Measurements from ENCODE around the gene KRTAP5-9. TPM values are rescaled to one million over a fixed set of nuclear protein-coding genes. Genes with fewer than 3 reads are reported as not detected.
"Not testable (repeated sequence)": the region's sequence is repeated elsewhere in the genome, so short reads cannot be mapped to it uniquely, and the experiment has no call there.

The KRTAP5-9 gene
- total and polyA plus RNA-seq, 2 donors, result 0.48 TPM; not detected in 1

DNA sequence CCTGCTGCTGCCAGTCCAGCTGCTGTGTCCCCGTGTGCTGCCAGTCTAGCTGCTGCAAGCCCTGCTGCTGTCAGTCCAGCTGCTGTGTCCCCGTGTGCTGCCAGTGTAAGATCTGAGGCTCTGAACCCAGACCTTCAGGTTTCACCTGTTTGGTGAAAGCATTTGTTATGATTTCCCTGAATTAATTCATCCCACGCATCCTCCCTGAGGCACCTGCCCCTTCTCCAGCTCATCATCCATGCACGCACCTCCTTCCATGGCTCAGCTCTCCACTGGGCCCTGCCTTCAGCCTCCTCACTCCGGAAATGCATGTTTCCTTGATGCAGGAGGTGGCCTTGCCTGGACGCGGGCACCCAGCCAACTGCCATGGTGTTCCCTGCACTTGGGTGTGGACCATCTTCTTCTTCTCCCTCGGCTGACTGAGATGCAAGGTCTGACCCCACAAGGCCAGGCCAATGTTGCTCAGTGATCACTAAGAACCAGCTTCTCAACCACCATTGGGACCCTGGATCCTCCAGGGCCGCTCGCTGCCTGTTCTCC is 17.9 kb downstream of the KRTAP5-9 start:
- DNase-seq (ENCODE audit: low read depth in 6 of 9, low spot score in 9 of 9), result no peak
- WGBS, result 83% methylated on average over 10 of the region's 10 CpGs
- H3K36me3 ChIP-seq (ENCODE audit: control insufficient read depth in 2 of 2, insufficient read depth in 2 of 2, low read length in 1 of 2), result no peaks in the 10 kb centered on the region

DNA sequence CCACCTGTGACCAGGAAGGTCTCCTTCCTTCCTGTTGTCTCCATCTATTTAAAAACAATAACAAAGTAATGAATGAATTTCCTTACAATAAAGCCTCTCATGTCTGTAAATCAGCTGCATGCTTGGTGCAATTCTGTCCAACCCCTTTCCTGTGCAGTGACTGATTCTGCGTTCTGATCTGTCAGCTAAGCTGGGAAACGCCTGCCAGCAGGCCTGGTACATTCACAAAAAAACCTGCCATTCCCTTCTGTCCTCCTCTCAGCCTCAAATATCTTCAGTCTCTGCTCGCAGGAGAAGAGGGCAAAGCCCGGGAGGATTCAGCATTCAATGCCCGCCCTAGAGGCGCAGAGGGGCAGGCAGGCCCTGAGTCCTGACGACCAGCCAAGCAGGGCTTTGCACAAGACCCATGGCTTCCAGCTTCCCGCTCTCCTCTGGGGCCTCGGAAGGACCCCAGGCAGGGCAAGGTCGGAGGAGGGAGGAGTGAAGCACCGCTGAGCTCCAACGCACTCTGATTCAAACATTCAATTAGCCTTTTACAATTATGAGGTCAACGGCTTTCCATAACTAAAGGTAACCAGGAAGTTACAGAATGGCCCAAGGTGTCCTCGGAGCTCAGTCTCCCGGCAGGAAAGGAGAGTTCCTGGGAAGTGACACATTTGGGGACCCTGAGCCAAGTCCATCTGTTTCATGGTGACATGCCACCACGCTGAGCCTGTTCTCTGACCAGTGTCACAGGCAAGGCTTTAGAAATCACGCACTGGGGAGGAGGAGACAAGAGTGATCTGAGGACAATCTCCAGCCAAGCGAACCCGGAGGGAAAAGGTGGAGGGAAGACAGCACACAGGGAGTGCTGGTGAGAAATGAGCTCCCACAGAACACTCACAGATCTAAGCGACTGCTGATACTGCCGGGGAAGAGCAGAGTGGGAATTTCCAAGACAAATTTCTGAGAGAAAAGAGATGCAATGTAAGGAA is 18.7 kb downstream of the KRTAP5-9 start:
- not testable (repeated sequence) for H3K9me3 ChIP-seq (ENCODE audit: control insufficient read depth in 2 of 2, insufficient read depth in 1 of 2, low read length in 1 of 2); H3K4me3 ChIP-seq (ENCODE audit: low read length in 2 of 2); H3K27ac ChIP-seq (ENCODE audit: low read depth in 1 of 2, low read length in 1 of 2); DNase-seq (ENCODE audit: low read depth in 6 of 9, low spot score in 9 of 9); H3K36me3 ChIP-seq (ENCODE audit: control insufficient read depth in 2 of 2, insufficient read depth in 2 of 2, low read length in 1 of 2); H3K4me1 ChIP-seq (ENCODE audit: control insufficient read depth in 2 of 2, insufficient read depth in 2 of 2, low read length in 2 of 2)
- WGBS, result 89% methylated on average over 20 of the region's 21 CpGs
- peaks cover 0 to 15% of the 10 kb centered on the region in 2 donors for H3K27me3 ChIP-seq (ENCODE audit: control insufficient read depth in 2 of 2, insufficient read depth in 1 of 2, low read length in 1 of 2)

More for the DNA sequence above, 17.9 kb downstream of the KRTAP5-9 start:
- Histone ChIP-seq H3K9me3 (ENCODE audit: control insufficient read depth in 2 of 2, insufficient read depth in 1 of 2, low read length in 1 of 2) (no peaks in the 10 kb centered on the region), H3K27me3 (ENCODE audit: control insufficient read depth in 2 of 2, insufficient read depth in 1 of 2, low read length in 1 of 2) (peaks cover 0 to 13% of the 10 kb centered on the region in 2 donors), H3K27ac (ENCODE audit: low read depth in 1 of 2, low read length in 1 of 2) (no peak overlapping the region), H3K4me1 (ENCODE audit: control insufficient read depth in 2 of 2, insufficient read depth in 2 of 2, low read length in 2 of 2) (no peaks in the 10 kb centered on the region), H3K4me3 (ENCODE audit: low read length in 2 of 2) (no peak overlapping the region)

DNA sequence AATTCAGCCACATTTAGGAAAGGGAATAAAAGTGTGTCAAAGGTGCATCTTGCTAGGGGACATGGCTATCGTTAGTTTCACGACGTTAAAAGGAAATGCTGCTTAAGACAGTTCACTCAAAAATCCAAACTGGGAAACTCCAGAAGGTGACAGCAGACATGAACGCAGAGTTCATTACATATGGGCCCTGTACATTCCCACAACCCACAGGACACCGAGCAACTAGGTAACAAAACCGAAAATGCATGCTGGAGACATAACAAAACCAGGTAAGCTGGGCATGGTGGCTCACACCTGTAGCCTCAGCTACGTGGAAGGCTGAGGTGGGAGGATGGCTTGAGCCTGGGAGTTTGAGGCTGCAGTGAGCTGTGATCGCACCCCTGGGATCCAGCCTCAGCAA is 19.4 kb downstream of the KRTAP5-9 start:
- H3K27ac ChIP-seq (ENCODE audit: low read depth in 1 of 2, low read length in 1 of 2); H3K4me1 ChIP-seq (ENCODE audit: control insufficient read depth in 2 of 2, insufficient read depth in 2 of 2, low read length in 2 of 2): not testable (repeated sequence)
- WGBS, result 92% methylated on average over 8 of the region's 8 CpGs

DNA sequence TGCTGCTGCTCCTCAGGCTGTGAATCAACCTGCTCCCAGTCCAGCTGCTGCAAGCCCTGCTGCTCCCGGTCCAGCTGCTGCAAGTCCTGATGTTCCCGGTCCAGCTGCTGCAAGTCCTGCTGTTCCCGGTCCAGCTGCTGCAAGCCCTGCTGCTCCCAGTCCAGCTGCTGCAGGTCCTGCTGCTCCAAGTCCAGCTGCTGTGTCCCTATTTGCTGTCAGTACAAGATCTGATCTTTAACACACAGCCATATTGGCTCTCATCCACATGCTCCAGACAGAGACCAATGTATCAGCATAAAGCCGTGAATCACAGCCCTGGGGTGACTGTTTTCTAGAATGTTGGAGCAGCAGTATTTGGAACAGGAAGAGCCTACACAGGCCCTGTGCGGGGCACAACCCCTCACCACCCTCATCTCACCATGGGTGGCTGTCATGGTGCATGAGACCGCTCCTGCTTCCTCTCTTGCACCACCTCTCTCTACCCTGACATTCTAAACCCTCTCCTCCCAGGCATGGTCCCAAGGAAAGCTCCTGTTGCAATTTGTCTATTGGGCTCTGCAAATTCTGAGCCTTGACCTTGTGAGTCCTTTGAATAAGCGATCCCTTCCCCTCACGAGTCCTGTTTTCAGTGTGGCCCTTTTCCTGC is 20.6 kb downstream of the KRTAP5-9 start:
- DNase-seq (ENCODE audit: low read depth in 6 of 9, low spot score in 9 of 9), result no peak
- H3K27me3 ChIP-seq (ENCODE audit: control insufficient read depth in 2 of 2, insufficient read depth in 1 of 2, low read length in 1 of 2), result peaks cover 0 to 9% of the 10 kb centered on the region in 2 donors
- H3K27ac ChIP-seq (ENCODE audit: low read depth in 1 of 2, low read length in 1 of 2), result no peak overlapping the region
- 87% methylated on average over 8 of the region's 8 CpGs for WGBS
- H3K4me1 ChIP-seq (ENCODE audit: control insufficient read depth in 2 of 2, insufficient read depth in 2 of 2, low read length in 2 of 2), result no peaks in the 10 kb centered on the region
- no peaks in the 10 kb centered on the region for H3K36me3 ChIP-seq (ENCODE audit: control insufficient read depth in 2 of 2, insufficient read depth in 2 of 2, low read length in 1 of 2)
- H3K4me3 ChIP-seq (ENCODE audit: low read length in 2 of 2), result no peak overlapping the region
- no peaks in the 10 kb centered on the region for H3K9me3 ChIP-seq (ENCODE audit: control insufficient read depth in 2 of 2, insufficient read depth in 1 of 2, low read length in 1 of 2)

More for the DNA sequence above, 19.4 kb downstream of the KRTAP5-9 start:
- DNase-seq (ENCODE audit: low read depth in 6 of 9, low spot score in 9 of 9); H3K36me3 ChIP-seq (ENCODE audit: control insufficient read depth in 2 of 2, insufficient read depth in 2 of 2, low read length in 1 of 2); H3K9me3 ChIP-seq (ENCODE audit: control insufficient read depth in 2 of 2, insufficient read depth in 1 of 2, low read length in 1 of 2); H3K4me3 ChIP-seq (ENCODE audit: low read length in 2 of 2): not testable (repeated sequence)
- H3K27me3 ChIP-seq (ENCODE audit: control insufficient read depth in 2 of 2, insufficient read depth in 1 of 2, low read length in 1 of 2), result peaks cover 0 to 16% of the 10 kb centered on the region in 2 donors

DNA sequence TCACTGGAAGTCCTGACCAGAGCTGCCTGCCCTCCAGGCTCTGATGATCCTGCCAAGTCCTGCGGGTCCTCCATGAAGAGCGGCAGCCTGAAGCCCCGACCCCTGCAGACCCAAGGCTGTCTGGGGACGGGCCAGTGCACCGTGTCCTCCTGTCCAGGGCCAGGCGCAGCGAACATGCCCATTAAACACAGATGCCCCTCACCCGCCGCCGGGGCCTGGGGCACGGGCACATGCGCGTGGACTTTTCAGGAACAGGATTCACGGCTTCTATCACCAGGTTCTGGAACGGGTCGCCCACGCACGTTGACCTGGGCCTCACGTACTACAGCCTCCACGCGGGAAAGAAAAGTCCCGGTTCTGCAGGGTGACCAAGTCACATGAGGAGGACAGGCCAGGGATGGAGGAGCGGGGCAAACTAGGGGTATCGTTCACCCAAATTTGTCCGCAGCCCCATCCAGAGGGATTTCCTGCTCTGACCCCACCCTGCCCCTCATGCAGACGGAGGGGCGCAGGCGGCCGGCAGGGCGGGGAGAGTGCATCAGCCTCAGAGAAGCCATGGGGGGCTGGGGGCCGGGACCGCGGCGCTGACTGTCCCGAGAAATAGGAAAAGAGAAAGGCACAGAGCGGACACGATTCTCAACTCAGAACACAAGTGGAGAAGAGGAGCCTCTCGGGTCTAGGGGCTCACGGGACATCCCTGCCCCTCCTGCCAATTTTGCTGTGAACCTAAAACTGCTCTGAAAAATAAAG is 23.1 kb downstream of the KRTAP5-9 start:
- not testable (repeated sequence) for H3K4me1 ChIP-seq (ENCODE audit: control insufficient read depth in 2 of 2, insufficient read depth in 2 of 2, low read length in 2 of 2); H3K9me3 ChIP-seq (ENCODE audit: control insufficient read depth in 2 of 2, insufficient read depth in 1 of 2, low read length in 1 of 2); H3K36me3 ChIP-seq (ENCODE audit: control insufficient read depth in 2 of 2, insufficient read depth in 2 of 2, low read length in 1 of 2); H3K27ac ChIP-seq (ENCODE audit: low read depth in 1 of 2, low read length in 1 of 2); H3K4me3 ChIP-seq (ENCODE audit: low read length in 2 of 2); DNase-seq (ENCODE audit: low read depth in 6 of 9, low spot score in 9 of 9); H3K27me3 ChIP-seq (ENCODE audit: control insufficient read depth in 2 of 2, insufficient read depth in 1 of 2, low read length in 1 of 2)
- WGBS, result 90% methylated on average over 36 of the region's 39 CpGs

DNA sequence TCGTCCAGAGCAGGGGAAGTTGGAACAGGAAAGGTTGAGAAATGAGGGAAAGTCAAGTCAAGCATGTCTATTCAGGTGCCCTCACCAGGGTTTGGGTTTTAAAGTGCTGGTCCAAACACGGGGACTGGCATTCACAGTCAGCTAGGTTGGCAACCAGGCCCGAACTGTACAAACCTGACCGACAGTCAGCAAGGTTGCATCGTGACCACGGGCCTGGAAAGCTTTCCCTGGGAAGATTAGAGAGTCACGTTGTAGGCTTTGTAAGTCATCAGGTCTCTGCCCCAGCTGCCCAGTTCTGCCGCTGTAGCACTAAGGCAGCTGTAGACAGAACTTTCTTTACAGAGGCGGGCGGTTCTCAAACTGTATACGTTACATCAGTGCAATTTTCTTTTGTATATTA is 24.6 kb downstream of the KRTAP5-9 start:
- H3K27me3 ChIP-seq (ENCODE audit: control insufficient read depth in 2 of 2, insufficient read depth in 1 of 2, low read length in 1 of 2), result peaks cover 0 to 6% of the 10 kb centered on the region in 2 donors
- H3K36me3 ChIP-seq (ENCODE audit: control insufficient read depth in 2 of 2, insufficient read depth in 2 of 2, low read length in 1 of 2), result no peaks in the 10 kb centered on the region
- no peak for DNase-seq (ENCODE audit: low read depth in 6 of 9, low spot score in 9 of 9)
- no peak overlapping the region for H3K4me3 ChIP-seq (ENCODE audit: low read length in 2 of 2)
- H3K9me3 ChIP-seq (ENCODE audit: control insufficient read depth in 2 of 2, insufficient read depth in 1 of 2, low read length in 1 of 2), result no peaks in the 10 kb centered on the region
- no peaks in the 10 kb centered on the region for H3K4me1 ChIP-seq (ENCODE audit: control insufficient read depth in 2 of 2, insufficient read depth in 2 of 2, low read length in 2 of 2)
- 87% methylated on average over 11 of the region's 11 CpGs for WGBS
- no peak overlapping the region for H3K27ac ChIP-seq (ENCODE audit: low read depth in 1 of 2, low read length in 1 of 2)

DNA sequence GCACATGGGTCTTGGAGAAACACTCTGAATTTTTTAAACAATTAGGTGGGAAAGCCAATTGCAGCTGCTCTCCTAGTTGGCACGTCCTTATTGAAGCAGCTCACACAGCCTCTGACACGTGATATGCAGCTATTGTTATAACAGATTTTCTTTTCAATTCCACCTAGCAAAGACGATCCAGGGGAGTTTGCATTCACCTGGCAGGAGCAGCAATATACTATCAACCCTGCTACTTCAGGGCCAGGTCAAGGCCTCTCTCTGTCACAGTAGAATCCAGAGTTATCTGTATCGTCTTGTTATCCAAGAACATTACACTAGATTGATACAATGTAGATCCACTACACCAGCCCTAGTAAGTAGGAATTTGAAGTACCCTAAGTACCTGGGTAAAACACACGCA is 26.2 kb downstream of the KRTAP5-9 start:
- H3K27ac ChIP-seq (ENCODE audit: low read depth in 1 of 2, low read length in 1 of 2), result no peak overlapping the region
- H3K27me3 ChIP-seq (ENCODE audit: control insufficient read depth in 2 of 2, insufficient read depth in 1 of 2, low read length in 1 of 2), result peaks cover 0 to 6% of the 10 kb centered on the region in 2 donors
- H3K4me1 ChIP-seq (ENCODE audit: control insufficient read depth in 2 of 2, insufficient read depth in 2 of 2, low read length in 2 of 2), result no peaks in the 10 kb centered on the region
- H3K4me3 ChIP-seq (ENCODE audit: low read length in 2 of 2), result no peak overlapping the region
- 91% methylated on average over 5 of the region's 5 CpGs for WGBS
- H3K36me3 ChIP-seq (ENCODE audit: control insufficient read depth in 2 of 2, insufficient read depth in 2 of 2, low read length in 1 of 2), result no peaks in the 10 kb centered on the region
- no peaks in the 10 kb centered on the region for H3K9me3 ChIP-seq (ENCODE audit: control insufficient read depth in 2 of 2, insufficient read depth in 1 of 2, low read length in 1 of 2)
- no peak for DNase-seq (ENCODE audit: low read depth in 6 of 9, low spot score in 9 of 9)

DNA sequence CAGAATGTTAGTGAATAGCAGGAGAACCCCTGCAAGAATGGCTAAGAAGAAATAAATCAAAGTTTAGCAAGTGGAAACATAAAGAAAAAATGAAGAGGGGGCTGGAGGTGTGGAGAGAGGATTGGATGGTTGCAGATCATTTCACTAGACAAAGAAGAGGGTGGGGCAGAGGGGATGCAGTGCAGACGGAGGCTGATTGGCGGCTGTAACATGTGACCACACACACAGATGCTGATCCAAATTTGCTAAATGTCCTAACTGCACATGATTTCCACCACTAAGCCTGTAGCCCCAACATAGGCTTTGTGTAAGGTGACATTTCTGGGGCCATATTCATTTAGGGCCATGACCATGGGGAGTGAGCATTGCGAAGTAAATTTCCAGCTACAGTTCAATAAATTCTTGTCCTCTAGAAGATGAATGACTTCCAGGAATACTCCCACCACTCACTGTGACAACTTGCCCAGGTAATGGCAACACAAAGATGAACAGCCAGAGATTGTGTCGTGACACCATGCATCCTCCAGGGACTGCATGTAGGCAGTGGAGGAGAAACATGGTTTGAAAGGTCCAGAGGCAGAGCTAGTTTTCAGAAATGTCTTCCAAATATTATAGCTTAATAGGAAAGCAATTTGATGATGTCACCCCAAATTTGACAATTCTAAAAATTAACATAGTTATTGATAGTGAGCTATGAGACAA is 27.7 kb downstream of the KRTAP5-9 start:
- no peak overlapping the region for H3K27ac ChIP-seq (ENCODE audit: low read depth in 1 of 2, low read length in 1 of 2)
- H3K4me3 ChIP-seq (ENCODE audit: low read length in 2 of 2), result no peak overlapping the region
- H3K4me1 ChIP-seq (ENCODE audit: control insufficient read depth in 2 of 2, insufficient read depth in 2 of 2, low read length in 2 of 2), result no peaks in the 10 kb centered on the region
- 84% methylated on average over 4 of the region's 4 CpGs for WGBS
- peaks cover 0 to 6% of the 10 kb centered on the region in 2 donors for H3K27me3 ChIP-seq (ENCODE audit: control insufficient read depth in 2 of 2, insufficient read depth in 1 of 2, low read length in 1 of 2)
- DNase-seq (ENCODE audit: low read depth in 6 of 9, low spot score in 9 of 9), result no peak
- H3K36me3 ChIP-seq (ENCODE audit: control insufficient read depth in 2 of 2, insufficient read depth in 2 of 2, low read length in 1 of 2), result no peaks in the 10 kb centered on the region
- no peaks in the 10 kb centered on the region for H3K9me3 ChIP-seq (ENCODE audit: control insufficient read depth in 2 of 2, insufficient read depth in 1 of 2, low read length in 1 of 2)
